ENCODE data around the gene UNC45A. TPM values are rescaled to one million over a fixed set of nuclear protein-coding genes. Genes with fewer than 3 reads are reported as not detected.

Gene UNC45A
- total RNA-seq, 1 donor from 2014 or later = 56.2 TPM

DNA sequence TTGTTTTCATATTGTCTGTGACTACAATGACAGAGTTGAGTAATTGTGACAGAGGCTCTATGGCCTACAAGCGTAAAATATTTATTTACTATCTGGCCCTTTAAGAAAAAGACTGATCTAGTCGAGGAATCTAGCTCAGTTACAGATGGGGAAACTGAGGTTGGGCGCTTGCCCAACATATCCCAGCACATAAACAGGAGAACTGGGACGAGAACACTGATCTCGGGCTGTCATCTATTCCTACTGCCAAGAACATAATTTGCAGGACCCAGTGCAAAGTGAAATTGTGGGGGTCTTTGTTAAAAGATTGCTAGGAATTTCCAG lies 48.8 kb upstream of the UNC45A start:
- Histone ChIP-seq H3K4me3 (ENCODE audit: insufficient read depth, low read depth, low read length) (no peak overlapping the region), H3K36me3 (ENCODE audit: insufficient read depth, low read length) (no peaks in the 10 kb centered on the region), H3K4me2 (ENCODE audit: low read length) (no peak overlapping the region), H3K27ac (ENCODE audit: low read depth, low read length) (no peak overlapping the region), H4K20me1 (ENCODE audit: insufficient read depth, low read length) (no peaks in the 10 kb centered on the region), H3K79me2 (ENCODE audit: insufficient read depth, low read length) (no peaks in the 10 kb centered on the region), H2AFZ (ENCODE audit: low read depth, low read length) (no peak overlapping the region), H3K27me3 (ENCODE audit: insufficient read depth, low read length) (no peaks in the 10 kb centered on the region), H3K9ac (ENCODE audit: low read length) (no peak overlapping the region), H3K4me1 (ENCODE audit: insufficient read depth, low read length) (peaks cover 20% of the 10 kb centered on the region), H3K9me3 (ENCODE audit: insufficient read depth, low read depth, low read length) (no peaks in the 10 kb centered on the region)
- Mint-ChIP-seq H3K4me3 (ENCODE audit: unreplicated experiment) (no peak overlapping the region), H3K4me1 (ENCODE audit: low read depth, unreplicated experiment) (no peaks in the 10 kb centered on the region), H3K27me3 (ENCODE audit: low read depth, unreplicated experiment) (peaks cover 2% of the 10 kb centered on the region), H3K36me3 (ENCODE audit: low read depth, unreplicated experiment) (no peaks in the 10 kb centered on the region), H3K9me3 (ENCODE audit: unreplicated experiment) (no peaks in the 10 kb centered on the region), H3K27ac (ENCODE audit: unreplicated experiment) (no peak overlapping the region)
- DNase-seq (ENCODE audit: low read depth) (no peak), FAIRE-seq (no peak)
- no peak for TF ChIP-seq EZH2 (IDR thresholded peaks at IDR 0.05; ENCODE audit: insufficient read depth, low read length)
- TF ChIP-seq, protein P1, sequence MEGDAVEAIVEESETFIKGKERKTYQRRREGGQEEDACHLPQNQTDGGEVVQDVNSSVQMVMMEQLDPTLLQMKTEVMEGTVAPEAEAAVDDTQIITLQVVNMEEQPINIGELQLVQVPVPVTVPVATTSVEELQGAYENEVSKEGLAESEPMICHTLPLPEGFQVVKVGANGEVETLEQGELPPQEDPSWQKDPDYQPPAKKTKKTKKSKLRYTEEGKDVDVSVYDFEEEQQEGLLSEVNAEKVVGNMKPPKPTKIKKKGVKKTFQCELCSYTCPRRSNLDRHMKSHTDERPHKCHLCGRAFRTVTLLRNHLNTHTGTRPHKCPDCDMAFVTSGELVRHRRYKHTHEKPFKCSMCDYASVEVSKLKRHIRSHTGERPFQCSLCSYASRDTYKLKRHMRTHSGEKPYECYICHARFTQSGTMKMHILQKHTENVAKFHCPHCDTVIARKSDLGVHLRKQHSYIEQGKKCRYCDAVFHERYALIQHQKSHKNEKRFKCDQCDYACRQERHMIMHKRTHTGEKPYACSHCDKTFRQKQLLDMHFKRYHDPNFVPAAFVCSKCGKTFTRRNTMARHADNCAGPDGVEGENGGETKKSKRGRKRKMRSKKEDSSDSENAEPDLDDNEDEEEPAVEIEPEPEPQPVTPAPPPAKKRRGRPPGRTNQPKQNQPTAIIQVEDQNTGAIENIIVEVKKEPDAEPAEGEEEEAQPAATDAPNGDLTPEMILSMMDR (IDR thresholded peaks at IDR 0.05; ENCODE audit: insufficient read depth, low read depth, low read length) = no peak

DNA sequence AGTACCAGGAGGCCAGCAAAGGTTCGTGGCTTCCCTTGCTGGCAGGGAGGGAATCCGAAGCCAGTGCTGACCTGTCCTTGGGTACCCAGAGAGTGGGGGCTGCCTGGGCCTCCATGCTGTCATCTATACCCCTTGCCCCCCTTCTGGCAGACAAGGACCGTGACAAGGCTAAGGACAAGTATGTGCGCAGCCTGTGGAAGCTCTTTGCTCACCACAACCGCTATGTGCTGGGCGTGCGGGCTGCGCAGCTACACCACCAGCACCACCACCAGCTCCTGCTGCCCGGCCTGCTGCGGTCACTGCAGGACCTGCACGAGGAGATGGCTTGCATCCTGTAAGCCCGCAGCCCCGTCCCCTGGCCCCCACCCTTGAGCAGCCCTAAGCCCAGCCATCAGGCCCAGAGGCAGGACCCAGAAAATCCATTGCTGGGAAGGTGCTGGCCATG lies 48.0 kb upstream of the UNC45A start:
- H3K4me3 ChIP-seq (ENCODE audit: insufficient read depth, low read depth, low read length) = no peak overlapping the region
- FAIRE-seq (no peak), DNase-seq (ENCODE audit: low read depth) (no peak)
- peaks cover 2% of the 10 kb centered on the region for H3K27me3 Mint-ChIP-seq (ENCODE audit: low read depth, unreplicated experiment)
- H3K4me3 Mint-ChIP-seq (ENCODE audit: unreplicated experiment) = no peak overlapping the region
- H3K36me3 ChIP-seq (ENCODE audit: insufficient read depth, low read length) = no peaks in the 10 kb centered on the region
- H3K9ac ChIP-seq (ENCODE audit: low read length) = no peak overlapping the region
- H3K27ac Mint-ChIP-seq (ENCODE audit: unreplicated experiment) = no peak overlapping the region
- H2AFZ ChIP-seq (ENCODE audit: low read depth, low read length) = no peak overlapping the region
- H3K27me3 ChIP-seq (ENCODE audit: insufficient read depth, low read length) = no peaks in the 10 kb centered on the region
- H3K27ac ChIP-seq (ENCODE audit: low read depth, low read length) = no peak overlapping the region
- H3K9me3 Mint-ChIP-seq (ENCODE audit: unreplicated experiment) = no peaks in the 10 kb centered on the region
- TF ChIP-seq, protein P1 (IDR thresholded peaks at IDR 0.05; ENCODE audit: insufficient read depth, low read depth, low read length) = no peak
- no peak for TF ChIP-seq EZH2 (IDR thresholded peaks at IDR 0.05; ENCODE audit: insufficient read depth, low read length)
- no peaks in the 10 kb centered on the region for H3K4me1 Mint-ChIP-seq (ENCODE audit: low read depth, unreplicated experiment)
- H3K4me2 ChIP-seq (ENCODE audit: low read length) = no peak overlapping the region
- H3K4me1 ChIP-seq (ENCODE audit: insufficient read depth, low read length) = peaks cover 20% of the 10 kb centered on the region
- H4K20me1 ChIP-seq (ENCODE audit: insufficient read depth, low read length) = no peaks in the 10 kb centered on the region
- H3K79me2 ChIP-seq (ENCODE audit: insufficient read depth, low read length) = no peaks in the 10 kb centered on the region
- no peaks in the 10 kb centered on the region for H3K9me3 ChIP-seq (ENCODE audit: insufficient read depth, low read depth, low read length)
- H3K36me3 Mint-ChIP-seq (ENCODE audit: low read depth, unreplicated experiment) = no peaks in the 10 kb centered on the region

DNA sequence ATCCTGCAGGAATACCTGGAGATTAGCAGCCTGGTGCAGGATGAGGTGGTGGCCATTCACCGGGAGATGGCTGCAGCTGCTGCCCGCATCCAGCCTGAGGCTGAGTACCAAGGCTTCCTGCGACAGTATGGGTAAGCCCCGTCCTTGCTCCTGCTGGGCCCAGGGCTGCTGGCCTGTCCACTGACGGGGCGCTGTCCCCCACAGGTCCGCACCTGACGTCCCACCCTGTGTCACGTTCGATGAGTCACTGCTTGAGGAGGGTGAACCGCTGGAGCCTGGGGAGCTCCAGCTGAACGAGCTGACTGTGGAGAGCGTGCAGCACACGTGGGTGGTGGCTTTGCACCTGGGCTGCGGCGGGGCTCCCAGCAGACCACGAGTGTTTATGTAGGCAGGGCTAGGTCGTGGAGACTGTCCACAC lies 45.8 kb upstream of the UNC45A start:
- Histone ChIP-seq H3K9ac (ENCODE audit: low read length) (no peak overlapping the region), H3K27ac (ENCODE audit: low read depth, low read length) (no peak overlapping the region), H3K4me1 (ENCODE audit: insufficient read depth, low read length) (peaks cover 13% of the 10 kb centered on the region), H2AFZ (ENCODE audit: low read depth, low read length) (no peak overlapping the region), H3K79me2 (ENCODE audit: insufficient read depth, low read length) (no peaks in the 10 kb centered on the region), H3K4me3 (ENCODE audit: insufficient read depth, low read depth, low read length) (no peak overlapping the region), H4K20me1 (ENCODE audit: insufficient read depth, low read length) (no peaks in the 10 kb centered on the region), H3K4me2 (ENCODE audit: low read length) (no peak overlapping the region), H3K9me3 (ENCODE audit: insufficient read depth, low read depth, low read length) (no peaks in the 10 kb centered on the region), H3K27me3 (ENCODE audit: insufficient read depth, low read length) (no peaks in the 10 kb centered on the region), H3K36me3 (ENCODE audit: insufficient read depth, low read length) (no peaks in the 10 kb centered on the region)
- TF ChIP-seq EZH2 (IDR thresholded peaks at IDR 0.05; ENCODE audit: insufficient read depth, low read length) = no peak
- TF ChIP-seq, protein P1 (IDR thresholded peaks at IDR 0.05; ENCODE audit: insufficient read depth, low read depth, low read length) = no peak
- no peaks in the 10 kb centered on the region for H3K4me1 Mint-ChIP-seq (ENCODE audit: low read depth, unreplicated experiment)
- no peak overlapping the region for H3K27ac Mint-ChIP-seq (ENCODE audit: unreplicated experiment)
- peaks cover 2% of the 10 kb centered on the region for H3K27me3 Mint-ChIP-seq (ENCODE audit: low read depth, unreplicated experiment)
- DNase-seq (ENCODE audit: low read depth) (no peak), FAIRE-seq (no peak)
- H3K4me3 Mint-ChIP-seq (ENCODE audit: unreplicated experiment) = no peak overlapping the region
- H3K36me3 Mint-ChIP-seq (ENCODE audit: low read depth, unreplicated experiment) = peaks cover 6% of the 10 kb centered on the region
- H3K9me3 Mint-ChIP-seq (ENCODE audit: unreplicated experiment) = no peaks in the 10 kb centered on the region

Data from astrocyte (in vitro differentiated cells and primary cell).